Activated CD8-positive, alpha-beta memory T cell treated with anti-CD3 and anti-CD28 coated beads, Interleukin-2, amount 10 ng/mL, durations not matched to agents 7 days and 5 days (primary cell): ENCODE measurements around the gene ZNF566. TPM values are rescaled to one million over a fixed set of nuclear protein-coding genes. Genes with fewer than 3 reads are reported as not detected.

ENCODE experiments used
- ATAC-seq: fragments of 150-1000 bp; cut with Tn5 transposase; one replicate; pipeline ENCODE4 v1.10.0; 2021; ENCODE audit warnings: moderate library complexity
- CTCF ChIA-PET: fragments of 350-600 bp; sonication (Branson Sonifier 250); formaldehyde crosslinking; loops from one replicate; lab custom pipeline; 2021; ENCODE audit warnings: antibody characterized with exemption; lab: Charles Lee
- DNase-seq: peaks from one replicate; pipeline ENCODE4 v3.0.0-alpha.2; 2020
- H3K27ac Mint-ChIP-seq: one replicate; pipeline ENCODE4 v1.8.0; 2021; ENCODE audit warnings: mild to moderate bottlenecking, mixed read lengths
- H3K27me3 Mint-ChIP-seq: one replicate; pipeline ENCODE4 v1.8.0; 2021; ENCODE audit warnings: mixed read lengths
- H3K36me3 Mint-ChIP-seq: one replicate; pipeline ENCODE4 v1.8.0; 2021; ENCODE audit warnings: mild to moderate bottlenecking, mixed read lengths
- H3K4me1 Mint-ChIP-seq: one replicate; pipeline ENCODE4 v1.8.0; 2021; ENCODE audit warnings: mixed read lengths
- H3K4me3 Mint-ChIP-seq: one replicate; pipeline ENCODE4 v1.8.0; 2021; ENCODE audit warnings: mild to moderate bottlenecking, moderate library complexity, mixed read lengths
- H3K9me3 Mint-ChIP-seq: one replicate; pipeline ENCODE4 v1.8.0; 2022; ENCODE audit warnings: low read depth, mixed read lengths
- total RNA-seq, 2 experiments: library from RNA; stranded (reverse); gene quantifications; one replicate each; pipeline ENCODE4 v1.2.3, GENCODE V29; 2021

The ZNF566 gene
- total RNA-seq, 2 experiments from 2014 or later = 6.6 to 7.5 TPM

- CTCF ChIA-PET = no interaction called here
- Mint-ChIP-seq H3K27ac (no peak overlapping the region), H3K9me3 (peaks cover 17% of the 10 kb centered on the region), H3K4me3 (peak overlapping the region; percentile 5), H3K36me3 (peaks cover 28% of the 10 kb centered on the region), H3K27me3 (peaks cover 15% of the 10 kb centered on the region), H3K4me1 (peaks cover 24% of the 10 kb centered on the region)
- DNase-seq = no peak
- no peak for ATAC-seq
Measured at GRCh38 chr19:36420961-36421748, 68.2 kb downstream of the ZNF566 start.

GRCh38 chr19:36418287-36419001 is 70.9 kb downstream of the ZNF566 start, which contains the start of gene ZFP82:
ZFP82 (minus strand) TSS chr19:36418644; CDS start chr19:36409789, 8,855 bp downstream.
- Mint-ChIP-seq H3K4me3 (peak within 1 kb of the TSS; percentile 95), H3K27me3 (peaks cover 15% of the 10 kb centered on the region), H3K9me3 (peaks cover 16% of the 10 kb centered on the region), H3K36me3 (peaks cover 43% of the 10 kb centered on the region), H3K27ac (peak within 1 kb of the TSS; percentile 97), H3K4me1 (peaks cover 24% of the 10 kb centered on the region)
- peak; percentile 85 for DNase-seq
- CTCF ChIA-PET = interaction anchor here (1.0 to 1.3 kb wide), 2 partner anchors 39 to 70 kb away, joined by 3 to 4 read pairs; partner anchors contain the start of gene ZFP14
- ATAC-seq = peak; percentile 94

- CTCF ChIA-PET = interaction anchor here (1.3 kb wide), 1 partner anchor 39 kb away, joined by 3 read pairs; the partner anchor contains the start of gene ZFP14
- H3K4me1 Mint-ChIP-seq = peaks cover 24% of the 10 kb centered on the region
- H3K4me3 Mint-ChIP-seq = peak overlapping the region; percentile 95
- ATAC-seq (no peak), DNase-seq (peak; percentile 40)
- peaks cover 50% of the 10 kb centered on the region for H3K36me3 Mint-ChIP-seq
- peaks cover 15% of the 10 kb centered on the region for H3K27me3 Mint-ChIP-seq
- H3K9me3 Mint-ChIP-seq = peaks cover 16% of the 10 kb centered on the region
- peak overlapping the region; percentile 97 for H3K27ac Mint-ChIP-seq
Measured at GRCh38 chr19:36417752-36418286, 71.5 kb downstream of the ZNF566 start.

- CTCF ChIA-PET = no interaction called here
- H3K9me3 Mint-ChIP-seq = peaks cover 24% of the 10 kb centered on the region
- H3K4me3 Mint-ChIP-seq = no peak overlapping the region
- H3K36me3 Mint-ChIP-seq = peaks cover 77% of the 10 kb centered on the region
- no peaks in the 10 kb centered on the region for H3K27me3 Mint-ChIP-seq
- DNase-seq = no peak
- no peaks in the 10 kb centered on the region for H3K4me1 Mint-ChIP-seq
- ATAC-seq = no peak
- H3K27ac Mint-ChIP-seq = no peak overlapping the region
Measured at GRCh38 chr19:36409841-36410240, 79.5 kb downstream of the ZNF566 start.

GRCh38 chr19:36408101-36408500 is 81.3 kb downstream of the ZNF566 start:
- CTCF ChIA-PET = no interaction called here
- Mint-ChIP-seq H3K9me3 (peaks cover 30% of the 10 kb centered on the region), H3K27ac (no peak overlapping the region), H3K4me1 (no peaks in the 10 kb centered on the region), H3K4me3 (no peak overlapping the region), H3K36me3 (peaks cover 84% of the 10 kb centered on the region), H3K27me3 (no peaks in the 10 kb centered on the region)
- DNase-seq (no peak), ATAC-seq (no peak)

GRCh38 chr19:36404498-36404897 is 84.9 kb downstream of the ZNF566 start:
- Mint-ChIP-seq H3K27ac (no peak overlapping the region), H3K4me3 (no peak overlapping the region), H3K36me3 (peaks cover 90% of the 10 kb centered on the region), H3K9me3 (peaks cover 30% of the 10 kb centered on the region), H3K27me3 (no peaks in the 10 kb centered on the region), H3K4me1 (no peaks in the 10 kb centered on the region)
- no peak for DNase-seq
- CTCF ChIA-PET = no interaction called here
- ATAC-seq = no peak

- Mint-ChIP-seq H3K9me3 (peaks cover 27% of the 10 kb centered on the region), H3K36me3 (peaks cover 87% of the 10 kb centered on the region), H3K4me1 (no peaks in the 10 kb centered on the region), H3K4me3 (no peak overlapping the region), H3K27me3 (no peaks in the 10 kb centered on the region), H3K27ac (no peak overlapping the region)
- CTCF ChIA-PET = no interaction called here
- no peak for DNase-seq
- no peak for ATAC-seq
Measured at GRCh38 chr19:36401475-36401874, 87.9 kb downstream of the ZNF566 start.

GRCh38 chr19:36398571-36398970 is 90.8 kb downstream of the ZNF566 start:
- CTCF ChIA-PET = no interaction called here
- Mint-ChIP-seq H3K4me1 (no peaks in the 10 kb centered on the region), H3K4me3 (no peak overlapping the region), H3K27me3 (no peaks in the 10 kb centered on the region), H3K36me3 (peaks cover 83% of the 10 kb centered on the region), H3K27ac (no peak overlapping the region), H3K9me3 (peaks cover 37% of the 10 kb centered on the region)
- no peak for ATAC-seq
- no peak for DNase-seq

Other genes with a start within 250 kb of the ZNF566 start
- gene ZFP14, start 110.4 kb downstream of the ZNF566 start, total RNA-seq = 1 to 10 TPM; 3.3 to 4.5 TPM
- 1 to 10 TPM; 5.3 to 5.9 TPM for gene ZFP82, start 70.9 kb downstream of the ZNF566 start, total RNA-seq
- 10 to 100 TPM in 1 of 2 experiments, 1 to 10 TPM in 1; 9.3 to 11.7 TPM for gene ZNF260, start 38.7 kb upstream of the ZNF566 start, total RNA-seq
- 10 to 100 TPM; 11.8 to 16.8 TPM for gene ZNF529, start 83.7 kb upstream of the ZNF566 start, total RNA-seq
- gene ZNF382, start 115.8 kb upstream of the ZNF566 start, total RNA-seq = 10 to 100 TPM; 11.2 to 12.4 TPM
- 10 to 100 TPM in 1 of 2 experiments, 1 to 10 TPM in 1; 6.0 to 10.5 TPM for gene ZNF461, start 177.3 kb upstream of the ZNF566 start, total RNA-seq
- 10 to 100 TPM in 1 of 2 experiments, 1 to 10 TPM in 1; 7.8 to 12.6 TPM for gene ZNF567, start 198.1 kb upstream of the ZNF566 start, total RNA-seq